GM12891 (cell line): ENCODE results near the gene MSRB3.

ENCODE experiments used
- PAX5 ChIP-seq: IDR thresholded peaks from 2 replicates; pipeline ENCODE4 v1.6.1; 2011; ENCODE audit warnings: low read length, moderate library complexity, mild to moderate bottlenecking; ENCODE audit not compliant: insufficient read depth, severe bottlenecking
- POLR2A ChIP-seq: IDR thresholded peaks from 2 replicates; pipeline ENCODE4 v1.6.1; 2011; ENCODE audit warnings: low read depth, low read length, control low read depth
- POLR2AphosphoS5 ChIP-seq: IDR thresholded peaks from 2 replicates; pipeline ENCODE4 v1.6.1; 2011; ENCODE audit warnings: low read depth, low read length, control low read depth
- POU2F2 ChIP-seq: IDR thresholded peaks from 2 replicates; pipeline ENCODE4 v1.6.1; 2011; ENCODE audit warnings: low read depth, mild to moderate bottlenecking, control low read depth, low read length, moderate library complexity
- SPI1 ChIP-seq: IDR thresholded peaks from 2 replicates; pipeline ENCODE4 v1.6.1; 2011; ENCODE audit warnings: low read depth, low read length, control low read depth
- TAF1 ChIP-seq: IDR thresholded peaks from 2 replicates; pipeline ENCODE4 v1.6.1; 2011; ENCODE audit warnings: low read depth, low read length, control low read depth

GRCh38 chr12:65333649-65334048 lies 55.2 kb downstream of the MSRB3 start:
- TF ChIP-seq POLR2A, result no peak
- TF ChIP-seq POLR2AphosphoS5, result no peak
- TF ChIP-seq TAF1, result no peak
- no peak for TF ChIP-seq SPI1
- no peak for TF ChIP-seq PAX5
- TF ChIP-seq POU2F2, result no peak
